Activated naive CD4-positive, alpha-beta T cell treated with anti-CD3 and anti-CD28 coated beads, Interleukin-2, amount 10 ng/mL, durations not matched to agents 7 days and 5 days (primary cell): ENCODE data around the gene OR51I1.

Source experiments
- CTCF ChIA-PET: fragments of 350-600 bp; sonication (Branson Sonifier 250); formaldehyde crosslinking; loops from one replicate; lab custom pipeline; 2021; ENCODE audit warnings: antibody characterized with exemption; lab: Charles Lee
- DNase-seq: peaks from one replicate; pipeline ENCODE4 v3.0.0-alpha.2; 2020
- H3K27ac Mint-ChIP-seq: one replicate; pipeline ENCODE4 v1.8.0; 2021; ENCODE audit warnings: mild to moderate bottlenecking, moderate library complexity, mixed read lengths
- H3K27me3 Mint-ChIP-seq: one replicate; pipeline ENCODE4 v1.8.0; 2021; ENCODE audit warnings: mild to moderate bottlenecking, mixed read lengths
- H3K36me3 Mint-ChIP-seq: one replicate; pipeline ENCODE4 v1.8.0; 2021; ENCODE audit warnings: mixed read lengths
- H3K4me1 Mint-ChIP-seq: one replicate; pipeline ENCODE4 v1.8.0; 2021; ENCODE audit warnings: mixed read lengths
- H3K4me3 Mint-ChIP-seq: one replicate; pipeline ENCODE4 v1.8.0; 2021; ENCODE audit warnings: mild to moderate bottlenecking, moderate library complexity, mixed read lengths
- H3K9me3 Mint-ChIP-seq: one replicate; pipeline ENCODE4 v1.8.0; 2021; ENCODE audit warnings: mixed read lengths

Gene OR51I1

GRCh38 chr11:5423131-5423530 lies 18.2 kb downstream of the OR51I1 start:
- H3K27me3 Mint-ChIP-seq: no peaks in the 10 kb centered on the region
- H3K27ac Mint-ChIP-seq: no peak overlapping the region
- no peak overlapping the region for H3K4me3 Mint-ChIP-seq
- H3K4me1 Mint-ChIP-seq: no peaks in the 10 kb centered on the region
- H3K9me3 Mint-ChIP-seq: no peaks in the 10 kb centered on the region
- DNase-seq: no peak
- CTCF ChIA-PET: no interaction called here
- no peaks in the 10 kb centered on the region for H3K36me3 Mint-ChIP-seq

DNA sequence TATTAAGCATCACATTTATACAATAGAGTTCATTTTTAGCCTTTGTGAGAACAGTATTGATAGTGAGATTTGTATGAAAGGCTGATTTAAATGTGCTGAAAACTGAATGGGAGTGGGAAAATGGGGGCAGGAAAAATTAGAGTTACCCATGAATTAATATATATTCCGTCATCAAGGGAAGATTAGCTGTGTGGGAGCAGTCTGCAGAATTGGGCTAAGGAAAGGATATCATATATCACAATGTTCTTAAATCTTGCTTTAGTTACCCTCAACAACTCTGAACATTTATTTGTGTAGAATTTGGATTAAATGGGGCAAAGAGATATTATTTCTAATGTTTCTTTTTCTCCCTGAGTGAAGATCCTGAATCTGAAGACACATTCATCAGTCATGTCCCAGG lies 19.5 kb downstream of the OR51I1 start, which contains the start of gene OR51Q1:
OR51Q1 (plus strand) TSS at position 301 of the 400 bp plus-strand sequence; CDS start at position 391, 90 bp downstream.
- Mint-ChIP-seq H3K36me3 (no peaks in the 10 kb centered on the region), H3K9me3 (no peaks in the 10 kb centered on the region)

DNA sequence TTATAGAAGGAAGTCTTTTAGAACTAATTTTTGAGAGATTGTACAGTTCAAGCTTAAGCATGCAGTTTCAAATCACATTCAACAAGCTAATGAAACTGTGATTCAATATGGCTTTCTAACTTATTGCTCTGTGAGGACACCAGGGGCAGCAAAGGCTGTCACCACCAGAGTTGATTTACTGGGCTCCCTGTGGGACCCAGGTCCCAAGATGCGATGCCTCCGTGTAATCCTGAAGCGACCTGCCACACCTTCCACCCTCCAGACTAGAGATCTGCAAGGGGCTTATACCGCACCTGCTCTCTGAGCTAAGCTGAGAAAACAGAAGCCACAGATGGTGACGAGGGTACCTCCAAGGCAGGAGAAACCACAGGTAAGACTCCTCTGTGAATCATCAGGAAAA lies 20.3 kb downstream of the OR51I1 start:
- CTCF ChIA-PET: no interaction called here
- Mint-ChIP-seq H3K27ac (no peak overlapping the region), H3K4me1 (no peaks in the 10 kb centered on the region), H3K36me3 (no peaks in the 10 kb centered on the region), H3K9me3 (no peaks in the 10 kb centered on the region), H3K27me3 (no peaks in the 10 kb centered on the region), H3K4me3 (no peak overlapping the region)
- no peak for DNase-seq

More for the DNA sequence above, 19.5 kb downstream of the OR51I1 start, which contains the start of gene OR51Q1:
- no peak within 1 kb of the TSS for H3K27ac Mint-ChIP-seq
- DNase-seq: no peak
- H3K27me3 Mint-ChIP-seq: no peaks in the 10 kb centered on the region
- no peak within 1 kb of the TSS for H3K4me3 Mint-ChIP-seq
- CTCF ChIA-PET: no interaction called here
- no peaks in the 10 kb centered on the region for H3K4me1 Mint-ChIP-seq

DNA sequence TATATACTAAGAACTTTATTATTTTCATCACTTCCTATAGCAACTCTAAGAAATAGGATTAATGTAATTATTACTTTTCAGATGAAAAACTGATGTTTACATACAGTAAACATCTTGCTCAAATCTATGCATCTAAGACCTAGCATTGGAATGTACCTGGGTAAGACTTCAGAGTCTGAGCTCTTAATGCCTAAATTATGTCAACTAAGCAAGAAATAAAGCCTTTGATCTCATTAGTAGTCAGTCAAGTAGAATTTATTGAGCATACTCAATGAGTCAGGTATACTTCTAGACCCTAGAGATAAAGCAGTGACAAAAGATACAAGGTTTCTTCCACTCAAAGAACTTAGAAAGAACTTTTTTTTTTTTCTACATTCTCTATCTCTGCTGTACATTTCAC lies 36.1 kb downstream of the OR51I1 start:
- H3K36me3 Mint-ChIP-seq: no peaks in the 10 kb centered on the region
- no peak overlapping the region for H3K4me3 Mint-ChIP-seq
- H3K9me3 Mint-ChIP-seq: peaks cover 2% of the 10 kb centered on the region
- no peaks in the 10 kb centered on the region for H3K4me1 Mint-ChIP-seq
- H3K27me3 Mint-ChIP-seq: peaks cover 4% of the 10 kb centered on the region
- DNase-seq: no peak
- no peak overlapping the region for H3K27ac Mint-ChIP-seq
- CTCF ChIA-PET: no interaction called here

- no peak overlapping the region for H3K4me3 Mint-ChIP-seq
- no peaks in the 10 kb centered on the region for H3K36me3 Mint-ChIP-seq
- CTCF ChIA-PET: no interaction called here
- no peaks in the 10 kb centered on the region for H3K4me1 Mint-ChIP-seq
- peaks cover 4% of the 10 kb centered on the region for H3K27me3 Mint-ChIP-seq
- no peak overlapping the region for H3K27ac Mint-ChIP-seq
- H3K9me3 Mint-ChIP-seq: peaks cover 2% of the 10 kb centered on the region
- DNase-seq: no peak
Measured at GRCh38 chr11:5398936-5399335, 42.4 kb downstream of the OR51I1 start.

DNA sequence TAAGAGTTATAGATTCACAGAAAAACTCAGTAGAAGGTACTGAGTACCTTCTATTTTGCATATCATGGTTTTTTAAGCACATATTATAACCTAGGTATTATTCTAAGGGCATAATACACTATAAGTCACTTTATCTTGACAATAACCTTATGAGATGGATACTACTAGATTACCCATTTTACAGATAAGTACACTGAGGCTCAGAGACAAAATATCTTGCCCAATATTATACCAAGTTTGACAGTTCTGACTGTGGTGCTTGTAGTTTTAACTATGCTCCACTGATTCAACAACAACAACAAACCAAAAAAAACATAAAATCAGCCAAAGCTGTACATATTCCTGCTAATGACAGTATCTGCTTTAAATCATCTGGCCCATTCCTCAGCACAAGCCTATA lies 47.2 kb downstream of the OR51I1 start:
- CTCF ChIA-PET: no interaction called here
- Mint-ChIP-seq H3K4me3 (no peak overlapping the region), H3K36me3 (no peaks in the 10 kb centered on the region), H3K9me3 (no peaks in the 10 kb centered on the region), H3K27me3 (no peaks in the 10 kb centered on the region), H3K27ac (no peak overlapping the region), H3K4me1 (no peaks in the 10 kb centered on the region)
- no peak for DNase-seq
